GM21447 (cell line): ENCODE data around the gene TBATA.

Experiments
- ATAC-seq: cut with Tn5 transposase; IDR thresholded peaks from one replicate; pipeline ENCODE4 v1.9.1; 2021; ENCODE audit not compliant: unreplicated experiment

TBATA gene

DNA sequence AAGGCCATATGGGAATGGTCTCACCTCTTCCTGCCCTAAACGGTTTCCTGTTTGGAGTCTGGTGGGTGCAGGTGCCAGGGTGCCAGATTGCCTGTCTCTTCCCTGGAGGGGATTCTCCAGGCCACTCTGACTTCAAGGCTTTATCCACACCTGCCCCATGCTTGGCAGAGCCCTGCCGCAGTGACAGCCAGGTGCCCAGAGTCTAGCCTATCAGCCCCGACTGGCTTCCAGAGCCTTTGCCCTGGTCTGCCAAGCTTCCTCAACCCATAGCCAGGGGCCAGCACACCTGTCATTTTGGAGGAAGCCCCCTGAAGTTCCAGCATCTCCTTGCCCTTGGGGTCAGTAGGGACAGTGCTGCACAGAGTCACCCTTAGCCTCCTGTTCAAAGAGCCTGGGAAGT is 21.6 kb downstream of the TBATA start:
- no peak for ATAC-seq

DNA sequence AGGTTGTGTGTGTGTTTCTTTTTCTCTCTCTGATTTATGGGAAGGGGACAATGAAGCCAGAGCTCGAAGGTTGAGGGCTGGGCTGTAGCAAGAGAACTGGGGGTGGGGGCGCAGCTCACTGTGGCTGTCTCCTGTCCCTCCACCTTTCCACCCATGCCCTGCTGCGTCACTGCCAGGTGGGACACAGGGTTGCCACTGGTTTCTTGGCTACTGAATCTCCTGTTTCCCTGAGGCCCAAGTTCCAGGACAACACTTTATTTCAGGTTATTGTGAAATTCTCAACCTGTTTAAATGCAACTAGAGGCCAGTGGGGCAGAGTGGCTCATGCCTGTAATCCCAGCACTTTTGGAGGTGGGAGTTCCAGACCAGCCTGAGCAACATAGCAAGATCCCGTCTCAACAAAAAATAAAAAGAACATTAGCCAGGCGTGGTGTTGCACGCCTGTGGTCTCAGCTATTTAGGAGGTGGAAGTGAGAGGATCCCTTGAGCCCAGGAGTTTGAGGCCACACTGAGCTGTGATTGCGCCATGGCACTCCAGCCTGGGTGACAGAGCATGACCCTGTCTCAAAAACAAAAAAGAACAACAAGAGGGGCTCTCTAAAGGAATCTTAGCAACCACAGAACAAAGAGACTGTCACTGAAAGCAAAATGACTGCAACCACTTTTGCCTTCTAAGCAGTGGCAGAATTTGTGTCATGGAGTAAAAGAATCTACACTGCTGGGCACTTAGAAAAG is 22.6 kb downstream of the TBATA start:
- ATAC-seq: no peak

DNA sequence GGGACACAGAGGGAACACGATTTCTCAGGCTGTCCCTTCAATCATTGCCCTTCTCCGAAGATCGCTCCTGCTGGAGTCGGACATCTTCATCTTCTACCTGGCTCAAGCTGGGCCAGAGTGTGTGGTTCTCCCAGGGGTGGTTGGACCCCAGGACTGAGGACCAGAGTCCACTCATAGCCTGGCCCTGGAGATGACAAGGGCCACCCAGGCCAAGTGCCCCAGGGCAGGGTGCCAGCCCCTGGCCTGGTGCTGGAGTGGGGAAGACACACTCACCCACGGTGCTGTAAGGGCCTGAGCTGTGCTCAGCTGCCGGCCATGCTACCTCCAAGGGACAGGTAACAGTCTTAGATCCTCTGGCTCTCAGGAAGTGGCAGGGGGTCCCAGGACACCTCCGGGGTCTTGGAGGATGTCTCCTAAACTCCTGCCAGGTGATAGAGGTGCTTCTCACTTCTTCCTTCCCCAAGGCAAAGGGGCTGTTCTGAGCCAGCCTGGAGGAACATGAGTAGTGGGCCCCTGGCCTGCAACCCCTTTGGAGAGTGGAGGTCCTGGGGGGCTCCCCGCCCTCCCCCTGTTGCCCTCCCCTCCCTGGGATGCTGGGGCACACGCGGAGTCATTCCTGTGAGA is 23.3 kb downstream of the TBATA start:
- no peak for ATAC-seq

DNA sequence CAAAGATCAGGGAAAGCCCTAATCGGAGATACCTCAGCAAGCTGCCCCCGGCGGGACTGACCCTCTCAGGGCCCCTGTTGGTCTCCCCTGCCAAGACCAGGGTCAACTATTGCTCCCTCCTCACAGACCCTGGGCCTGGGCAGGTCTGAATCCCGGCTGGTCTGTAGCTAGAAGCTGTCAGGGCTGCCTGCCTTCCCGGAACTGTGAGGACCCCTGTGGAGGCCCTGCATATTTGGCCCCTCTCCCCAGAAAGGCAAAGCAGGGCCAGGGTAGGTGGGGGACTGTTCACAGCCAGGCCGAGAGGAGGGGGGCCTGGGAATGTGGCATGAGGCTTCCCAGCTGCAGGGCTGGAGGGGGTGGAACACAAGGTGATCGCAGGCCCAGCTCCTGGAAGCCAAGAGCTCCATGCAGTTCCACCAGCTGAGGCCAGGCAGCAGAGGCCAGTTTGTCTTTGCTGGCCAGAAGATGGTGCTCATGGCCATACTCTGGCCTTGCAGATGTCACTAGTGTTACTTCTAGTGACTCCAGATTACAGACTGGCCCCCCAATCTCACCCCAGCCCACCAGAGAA is 24.1 kb downstream of the TBATA start:
- no peak for ATAC-seq

DNA sequence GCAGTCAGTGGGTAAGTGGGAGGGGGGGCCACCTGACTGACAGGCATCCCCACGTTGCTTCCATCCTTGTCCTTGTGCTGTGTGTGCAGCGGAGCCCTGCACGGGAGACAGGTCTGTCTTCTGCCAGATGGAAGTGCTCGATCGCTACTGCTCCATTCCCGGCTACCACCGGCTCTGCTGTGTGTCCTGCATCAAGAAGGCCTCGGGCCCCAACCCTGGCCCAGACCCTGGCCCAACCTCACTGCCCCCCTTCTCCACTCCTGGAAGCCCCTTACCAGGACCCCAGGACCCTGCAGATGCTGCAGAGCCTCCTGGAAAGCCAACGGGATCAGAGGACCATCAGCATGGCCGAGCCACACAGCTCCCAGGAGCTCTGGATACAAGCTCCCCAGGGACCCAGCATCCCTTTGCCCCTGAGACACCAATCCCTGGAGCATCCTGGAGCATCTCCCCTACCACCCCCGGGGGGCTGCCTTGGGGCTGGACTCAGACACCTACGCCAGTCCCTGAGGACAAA is 24.8 kb downstream of the TBATA start:
- no peak for ATAC-seq

DNA sequence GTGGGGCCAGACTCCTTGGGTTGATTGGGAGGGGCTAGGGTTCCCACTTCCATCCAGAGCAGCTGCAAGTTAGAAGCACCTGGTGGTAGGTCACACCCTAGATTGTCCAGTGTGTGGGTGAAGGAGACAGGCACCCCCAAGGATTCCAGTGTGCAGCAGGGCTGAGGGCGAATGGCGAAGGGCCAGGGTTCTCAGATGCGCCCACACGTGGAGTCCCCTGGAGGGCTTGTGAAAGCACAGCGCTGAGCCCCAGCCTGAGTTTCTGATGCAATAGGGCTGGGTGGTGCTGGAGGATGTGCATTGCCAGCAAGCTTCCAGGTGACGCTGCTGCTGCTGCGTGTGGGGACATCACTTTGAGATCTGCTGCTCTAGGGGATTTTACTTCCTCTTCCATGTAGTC is 25.4 kb downstream of the TBATA start:
- ATAC-seq: no peak

DNA sequence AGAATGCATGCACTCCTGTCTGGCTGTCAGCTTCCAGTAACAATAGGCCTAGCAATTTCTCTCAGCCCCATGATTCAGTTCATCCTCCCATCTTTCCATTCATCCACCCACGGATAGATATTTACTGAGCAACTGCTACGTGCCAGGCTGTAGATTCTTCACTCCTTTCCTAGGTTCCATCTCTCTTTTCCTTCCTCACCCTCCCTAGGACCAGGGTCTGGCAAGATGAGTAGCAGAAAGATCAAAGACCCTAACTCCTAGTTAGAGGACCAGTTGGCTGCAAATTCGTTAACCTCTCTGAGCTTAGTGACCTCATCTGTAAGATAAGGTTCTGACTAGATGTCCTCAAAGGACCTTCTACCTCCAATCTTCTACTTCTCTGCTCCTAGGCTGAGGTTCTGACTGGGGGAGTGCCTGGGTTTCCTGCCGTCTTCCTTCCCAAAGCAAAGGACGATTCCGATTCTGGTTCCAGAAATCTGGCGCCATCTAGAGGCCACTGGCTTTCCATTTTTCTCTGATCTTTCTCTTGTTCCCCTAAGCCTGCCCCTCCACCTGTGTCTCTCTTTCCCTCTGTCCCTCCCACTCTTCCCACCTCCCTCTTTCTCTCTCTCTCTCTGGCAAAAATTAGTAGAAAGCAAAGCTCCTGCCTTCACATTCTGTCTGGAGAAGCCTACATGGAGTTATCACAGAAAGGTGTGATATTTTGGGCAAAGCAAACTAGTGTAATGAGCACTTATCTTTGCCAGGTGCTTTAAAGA is 26.2 kb downstream of the TBATA start:
- no peak for ATAC-seq

DNA sequence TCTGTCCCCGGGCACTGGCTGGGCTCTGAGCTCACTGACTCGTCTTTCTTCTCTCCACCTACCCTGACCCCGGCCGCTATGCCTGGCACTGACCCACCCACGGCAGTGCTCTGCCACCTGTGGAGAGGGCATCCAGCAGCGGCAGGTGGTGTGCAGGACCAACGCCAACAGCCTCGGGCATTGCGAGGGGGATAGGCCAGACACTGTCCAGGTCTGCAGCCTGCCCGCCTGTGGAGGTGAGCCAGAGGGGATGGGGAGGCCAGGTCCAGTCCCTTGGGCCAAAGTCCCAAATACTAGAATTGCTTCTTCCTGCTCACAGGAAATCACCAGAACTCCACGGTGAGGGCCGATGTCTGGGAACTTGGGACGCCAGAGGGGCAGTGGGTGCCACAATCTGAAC is 27.3 kb downstream of the TBATA start:
- no peak for ATAC-seq

DNA sequence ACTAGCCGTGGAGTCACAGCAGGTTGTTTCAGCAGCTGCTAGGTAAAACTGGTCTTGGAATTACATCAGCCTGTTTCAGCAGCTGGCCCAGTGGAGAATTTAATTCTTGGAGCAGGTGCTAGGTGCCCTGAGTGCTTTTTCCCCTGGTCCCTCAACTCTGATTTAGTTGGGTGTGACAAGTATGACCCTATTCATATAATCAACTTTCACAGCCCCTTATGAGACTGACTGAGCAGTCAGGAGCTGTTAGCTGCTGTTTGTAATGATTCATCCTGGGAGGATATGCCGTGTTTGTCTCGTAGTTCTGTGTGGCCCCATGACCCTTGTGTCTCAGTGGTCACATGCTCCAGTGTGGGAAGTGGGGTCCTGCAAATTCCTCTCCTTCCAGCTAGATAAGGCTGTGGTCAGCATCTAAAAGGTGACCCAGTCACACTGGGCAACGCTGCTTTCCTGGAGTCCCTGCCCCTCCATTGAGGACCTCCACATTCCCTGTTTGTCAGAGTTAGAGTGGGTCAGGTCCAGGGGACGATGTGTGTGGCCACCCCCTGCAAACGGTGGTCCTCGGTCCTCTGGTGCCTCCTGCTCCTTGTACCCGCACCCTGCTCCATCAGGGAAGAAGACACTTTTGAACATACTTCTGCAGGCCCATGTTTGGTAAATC is 28.3 kb downstream of the TBATA start:
- ATAC-seq: no peak

DNA sequence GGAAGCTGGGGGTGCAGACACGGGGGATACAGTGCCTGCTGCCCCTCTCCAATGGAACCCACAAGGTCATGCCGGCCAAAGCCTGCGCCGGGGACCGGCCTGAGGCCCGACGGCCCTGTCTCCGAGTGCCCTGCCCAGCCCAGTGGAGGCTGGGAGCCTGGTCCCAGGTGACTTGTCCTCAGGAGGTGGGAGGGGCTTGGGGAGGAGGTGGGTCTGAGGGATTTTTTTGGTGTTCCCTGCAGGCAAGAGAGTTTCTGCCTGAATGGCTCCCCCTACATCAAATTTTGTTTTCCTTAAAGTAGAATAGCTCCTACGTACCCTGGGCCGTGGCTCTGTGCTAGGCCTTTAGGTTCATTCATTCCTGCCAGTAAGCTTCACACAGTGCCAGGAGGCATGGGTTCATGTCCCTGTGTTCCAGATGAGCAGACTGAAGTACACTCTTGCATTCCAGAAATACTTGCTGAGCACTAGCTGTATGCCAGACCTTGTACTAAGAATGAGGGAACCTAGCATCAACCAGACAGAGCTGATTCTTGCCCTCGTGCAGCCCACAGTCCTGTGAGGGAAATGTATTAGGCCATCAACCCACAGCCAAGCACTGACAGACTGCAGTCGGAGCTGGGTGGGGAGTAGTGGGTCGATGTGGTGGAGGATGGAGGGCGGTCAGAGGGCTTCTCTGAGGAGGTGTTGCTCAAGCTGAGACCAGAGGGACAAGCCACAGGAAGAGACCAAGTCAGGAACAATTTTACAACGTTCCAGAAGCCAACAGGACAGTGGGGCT is 31.1 kb downstream of the TBATA start:
- no peak for ATAC-seq

DNA sequence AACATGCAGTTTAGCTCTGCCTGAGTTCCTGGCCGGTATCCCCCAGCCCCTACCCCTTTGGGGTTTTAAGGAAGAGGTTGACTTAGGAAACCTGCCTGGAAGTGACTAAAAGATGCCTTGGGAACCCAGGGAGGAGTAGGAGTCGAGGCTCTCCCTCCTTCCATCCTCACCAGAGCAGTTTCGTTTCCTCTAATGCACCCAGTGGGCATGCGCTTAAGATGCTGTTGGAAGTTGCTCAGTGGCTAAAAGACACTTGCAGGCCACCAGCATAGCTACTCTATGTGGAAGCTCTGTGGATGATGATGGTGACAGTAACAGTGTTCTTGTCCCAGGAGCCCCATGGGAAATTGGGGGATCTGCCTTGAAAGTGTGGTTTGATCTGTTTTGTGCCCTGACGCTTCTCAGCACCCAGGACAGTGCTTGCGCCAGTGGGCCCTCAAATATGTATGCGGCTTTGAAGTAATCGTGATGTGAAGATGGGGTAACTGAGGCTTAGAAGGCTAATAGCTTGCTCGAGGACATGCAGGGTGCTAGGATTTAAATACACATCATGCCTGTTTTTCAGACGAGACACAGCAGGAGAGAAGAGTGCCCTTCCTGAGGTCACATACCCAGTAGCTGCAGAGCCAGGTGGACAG is 32.0 kb downstream of the TBATA start:
- no peak for ATAC-seq

DNA sequence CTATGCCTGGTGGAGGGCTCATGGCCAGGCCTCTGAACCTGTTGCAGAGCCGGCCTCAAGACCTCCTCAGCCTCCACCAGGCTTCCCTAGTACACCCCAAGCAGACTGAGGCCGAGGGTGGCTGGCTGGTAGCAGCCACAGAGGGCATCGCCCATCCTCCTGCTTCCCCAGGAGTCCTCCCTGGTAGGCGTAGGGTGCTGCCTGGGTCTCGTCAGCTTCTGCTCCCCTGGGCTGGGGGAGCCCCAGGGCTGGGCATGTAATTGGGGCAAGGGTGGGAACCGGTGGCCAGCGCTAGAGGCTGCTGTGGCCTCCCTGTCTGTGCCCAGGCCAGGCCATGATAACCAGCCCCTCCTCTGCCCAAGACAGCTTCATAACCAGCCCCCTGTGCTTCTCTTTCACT is 32.6 kb downstream of the TBATA start:
- no peak for ATAC-seq

DNA sequence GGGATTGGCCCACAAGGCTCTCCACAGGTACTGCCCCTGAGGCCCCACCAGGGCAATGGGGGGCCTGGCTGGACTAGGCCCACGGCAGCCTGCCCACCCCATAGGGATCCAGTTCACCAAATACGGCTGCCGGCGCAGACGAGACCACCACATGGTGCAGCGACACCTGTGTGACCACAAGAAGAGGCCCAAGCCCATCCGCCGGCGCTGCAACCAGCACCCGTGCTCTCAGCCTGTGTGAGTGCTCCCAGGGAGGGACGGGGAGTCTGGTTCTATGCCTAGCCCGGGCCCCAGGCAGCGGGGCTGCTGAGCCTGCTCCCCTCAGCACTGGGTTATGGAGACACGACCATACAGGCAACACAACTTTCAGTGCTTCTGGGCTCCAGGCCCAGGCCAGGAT is 33.2 kb downstream of the TBATA start:
- no peak for ATAC-seq

DNA sequence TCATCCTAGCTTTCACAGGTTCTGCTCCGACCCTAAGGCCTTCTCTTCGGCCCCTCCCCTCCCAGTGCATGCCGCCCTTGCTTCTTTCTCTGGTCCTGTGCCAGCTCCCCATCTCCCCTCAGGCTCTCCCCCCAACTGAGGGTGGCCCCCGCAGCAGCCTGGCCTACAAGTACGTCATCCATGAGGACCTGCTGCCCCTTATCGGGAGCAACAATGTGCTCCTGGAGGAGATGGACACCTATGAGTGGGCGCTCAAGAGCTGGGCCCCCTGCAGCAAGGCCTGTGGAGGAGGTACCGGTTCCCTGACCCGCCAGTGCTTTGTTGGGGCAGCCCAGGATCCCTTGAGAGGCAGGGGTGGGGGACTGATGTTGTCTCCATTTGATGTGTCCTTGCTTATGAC is 33.8 kb downstream of the TBATA start:
- no peak for ATAC-seq

DNA sequence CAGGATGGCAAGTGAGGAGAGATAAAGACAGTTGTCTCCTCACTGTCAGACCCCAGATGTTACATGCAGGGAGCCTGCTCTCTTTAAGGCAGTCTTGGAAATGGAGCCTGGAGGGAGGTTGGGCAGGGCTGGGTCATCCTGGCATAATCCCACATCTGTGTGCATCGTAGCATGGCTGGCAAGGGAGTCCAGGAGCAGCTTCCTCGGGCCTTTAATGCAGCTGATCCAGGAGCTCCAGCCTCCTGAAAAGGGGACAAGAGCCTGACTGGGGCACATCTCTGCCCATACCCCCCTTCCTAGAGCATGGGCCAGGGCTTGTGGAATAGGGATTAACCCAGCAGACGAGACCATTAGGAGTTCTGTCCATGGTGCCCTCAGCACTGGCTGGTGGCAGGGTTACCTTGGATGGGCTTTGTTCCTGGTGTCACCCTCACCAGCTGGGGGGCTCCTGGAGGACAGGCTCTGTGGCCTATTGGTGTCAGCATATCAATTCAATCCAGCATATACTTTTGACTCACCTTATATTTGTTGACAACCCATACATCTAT is 34.9 kb downstream of the TBATA start:
- ATAC-seq: no peak

DNA sequence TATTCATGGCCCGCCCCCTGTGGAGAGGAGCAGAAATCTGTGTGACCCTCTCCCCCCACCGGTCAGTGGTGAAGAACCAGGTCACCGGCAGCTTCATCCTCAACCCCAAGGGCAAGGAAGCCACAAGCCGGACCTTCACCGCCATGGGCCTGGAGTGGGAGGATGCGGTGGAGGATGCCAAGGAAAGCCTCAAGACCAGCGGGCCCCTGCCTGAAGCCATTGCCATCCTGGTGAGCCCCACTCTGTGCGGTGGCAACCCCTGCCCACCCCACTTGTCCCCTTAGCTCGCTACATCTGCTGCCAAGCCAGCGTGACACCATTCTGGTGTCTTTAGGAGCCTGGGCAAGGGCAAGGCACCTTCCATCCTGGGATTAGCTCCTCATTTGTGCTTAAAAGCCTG is 35.4 kb downstream of the TBATA start:
- no peak for ATAC-seq

DNA sequence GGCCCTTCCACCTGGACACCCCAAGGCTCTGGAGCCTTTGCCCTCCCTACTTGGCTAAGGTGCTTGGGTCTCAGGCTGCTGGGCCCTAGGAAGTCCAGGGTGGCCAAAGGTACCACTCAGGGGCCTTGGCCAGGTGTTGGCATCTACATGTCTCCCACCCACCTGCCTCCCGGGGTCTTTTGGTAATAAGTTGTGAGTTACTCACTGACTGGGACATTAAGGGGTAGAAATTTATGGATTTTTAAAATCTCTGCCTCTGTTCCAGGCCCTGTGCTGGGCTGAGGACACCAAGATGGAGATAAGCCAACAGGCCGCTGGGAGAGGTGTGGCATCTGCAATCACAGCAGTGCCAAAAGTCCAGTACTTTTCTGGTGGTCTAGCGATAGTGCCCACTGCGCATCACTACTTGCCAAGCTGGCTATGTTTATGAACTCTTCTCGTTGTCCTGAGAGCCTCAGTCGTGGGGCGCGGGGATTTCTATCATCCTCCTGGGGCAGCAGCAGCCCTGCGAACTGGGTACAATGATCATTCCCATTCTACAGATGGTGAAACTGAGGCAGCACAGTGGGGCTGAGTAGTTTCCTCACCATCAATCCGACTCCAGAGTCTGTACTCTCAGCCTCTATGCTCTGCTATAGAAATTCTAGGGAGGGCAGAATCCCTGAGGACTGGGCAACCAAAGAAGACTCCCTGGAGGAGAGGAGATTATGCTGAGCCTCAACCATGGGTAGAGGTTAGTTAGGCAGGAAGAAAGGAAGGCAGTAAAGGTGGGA is 36.2 kb downstream of the TBATA start:
- ATAC-seq: no peak

DNA sequence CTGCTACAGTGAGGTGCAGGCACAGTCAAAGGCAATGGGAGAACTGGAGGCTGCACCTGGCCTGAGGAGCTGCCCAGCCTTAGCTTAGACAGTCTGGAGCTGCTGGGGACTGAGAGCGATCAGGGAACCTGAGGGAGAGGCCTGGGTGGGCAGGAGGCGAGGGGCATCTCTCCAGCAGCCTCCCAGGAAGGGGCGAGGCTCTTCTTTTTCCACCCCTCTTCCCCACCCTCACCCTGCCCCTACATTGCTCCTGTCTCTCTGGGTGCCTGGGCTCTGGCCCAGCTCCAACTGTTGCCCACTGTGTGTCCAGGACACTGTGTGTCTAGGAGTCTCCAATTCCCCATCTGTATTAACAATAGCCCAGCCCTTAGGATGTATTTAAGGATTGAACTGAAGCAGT is 36.9 kb downstream of the TBATA start:
- ATAC-seq: no peak
